RWPE2 (cell line): ENCODE results near the gene MUC5AC.
A peak's percentile ranks its signal among the peaks of the same experiment; 100 is the strongest.
"Not testable (repeated sequence)": the region's sequence is repeated elsewhere in the genome, so short reads cannot be mapped to it uniquely, and the experiment has no call there.

Source experiments
- ATAC-seq: fragments of 200-7000 bp; cut with Tn5 transposase; 3 replicates; pipeline ENCODE4 v1.9.1; 2021; ENCODE audit warnings: low read depth
- DNase-seq: peaks from one replicate; pipeline ENCODE4 v3.0.0-alpha.2; 2020; ENCODE audit warnings: low spot score
- H3K27ac ChIP-seq: fragments of 450-650 bp; 2 replicates; pipeline ENCODE4 v1.5.1; 2017; ENCODE audit warnings: mild to moderate bottlenecking; ENCODE audit not compliant: poor library complexity, severe bottlenecking
- H3K27me3 ChIP-seq: fragments of 250-450 bp; sonication (Bioruptor Pico); 2 replicates; pipeline ENCODE4 v1.5.1; 2021; ENCODE audit warnings: mild to moderate bottlenecking, moderate library complexity; ENCODE audit not compliant: insufficient read depth, poor library complexity, severe bottlenecking
- H3K36me3 ChIP-seq: fragments of 250-450 bp; sonication (Bioruptor Pico); 2 replicates; pipeline ENCODE4 v1.5.1; 2020; ENCODE audit warnings: low read depth, mild to moderate bottlenecking, moderate library complexity
- H3K4me1 ChIP-seq: fragments of 250-450 bp; sonication (Bioruptor Pico); 2 replicates; pipeline ENCODE4 v1.5.1; 2021; ENCODE audit warnings: mild to moderate bottlenecking, moderate library complexity; ENCODE audit not compliant: insufficient read depth, poor library complexity, severe bottlenecking
- H3K4me3 ChIP-seq: fragments of 250-450 bp; sonication (Bioruptor Pico); 2 replicates; pipeline ENCODE4 v1.5.1; 2021; ENCODE audit warnings: mild to moderate bottlenecking, moderate library complexity; ENCODE audit not compliant: severe bottlenecking
- H3K9me3 ChIP-seq: fragments of 250-450 bp; sonication (Bioruptor Pico); 2 replicates; pipeline ENCODE4 v1.5.1; 2021; ENCODE audit warnings: mild to moderate bottlenecking, moderate library complexity; ENCODE audit not compliant: severe bottlenecking
- TF ChIP-seq, protein P1 (sequence below): fragments of 450-650 bp; IDR thresholded peaks from one replicate; pipeline ENCODE4 v1.5.1; 2017; ENCODE audit warnings: mild to moderate bottlenecking, moderate library complexity; ENCODE audit not compliant: poor library complexity, severe bottlenecking

The MUC5AC gene

GRCh38 chr11:1163321-1163910 is 5.7 kb downstream of the MUC5AC start:
- Histone ChIP-seq H3K4me3 (no peak overlapping the region), H3K9me3 (no peaks in the 10 kb centered on the region), H3K4me1 (no peaks in the 10 kb centered on the region), H3K27me3 (no peaks in the 10 kb centered on the region), H3K36me3 (no peaks in the 10 kb centered on the region), H3K27ac (no peak overlapping the region)
- DNase-seq (no peak), ATAC-seq (peak; percentile 20; the same call in 1 of the 3 replicates)
- TF ChIP-seq, protein P1, sequence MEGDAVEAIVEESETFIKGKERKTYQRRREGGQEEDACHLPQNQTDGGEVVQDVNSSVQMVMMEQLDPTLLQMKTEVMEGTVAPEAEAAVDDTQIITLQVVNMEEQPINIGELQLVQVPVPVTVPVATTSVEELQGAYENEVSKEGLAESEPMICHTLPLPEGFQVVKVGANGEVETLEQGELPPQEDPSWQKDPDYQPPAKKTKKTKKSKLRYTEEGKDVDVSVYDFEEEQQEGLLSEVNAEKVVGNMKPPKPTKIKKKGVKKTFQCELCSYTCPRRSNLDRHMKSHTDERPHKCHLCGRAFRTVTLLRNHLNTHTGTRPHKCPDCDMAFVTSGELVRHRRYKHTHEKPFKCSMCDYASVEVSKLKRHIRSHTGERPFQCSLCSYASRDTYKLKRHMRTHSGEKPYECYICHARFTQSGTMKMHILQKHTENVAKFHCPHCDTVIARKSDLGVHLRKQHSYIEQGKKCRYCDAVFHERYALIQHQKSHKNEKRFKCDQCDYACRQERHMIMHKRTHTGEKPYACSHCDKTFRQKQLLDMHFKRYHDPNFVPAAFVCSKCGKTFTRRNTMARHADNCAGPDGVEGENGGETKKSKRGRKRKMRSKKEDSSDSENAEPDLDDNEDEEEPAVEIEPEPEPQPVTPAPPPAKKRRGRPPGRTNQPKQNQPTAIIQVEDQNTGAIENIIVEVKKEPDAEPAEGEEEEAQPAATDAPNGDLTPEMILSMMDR: no peak

- ATAC-seq (no peak), DNase-seq (peak; percentile 55)
- no peaks in the 10 kb centered on the region for H3K36me3 ChIP-seq
- H3K9me3 ChIP-seq: no peaks in the 10 kb centered on the region
- no peaks in the 10 kb centered on the region for H3K4me1 ChIP-seq
- TF ChIP-seq, protein P1: no peak
- no peak overlapping the region for H3K4me3 ChIP-seq
- no peaks in the 10 kb centered on the region for H3K27me3 ChIP-seq
- no peak overlapping the region for H3K27ac ChIP-seq
Observed at GRCh38 chr11:1163911-1164735, 6.4 kb downstream of the MUC5AC start.

- H3K4me1 ChIP-seq, H3K9me3 ChIP-seq, H3K27ac ChIP-seq, ATAC-seq, H3K4me3 ChIP-seq, H3K36me3 ChIP-seq, H3K27me3 ChIP-seq, DNase-seq: not testable (repeated sequence)
Observed at GRCh38 chr11:1164779-1165255, 7.1 kb downstream of the MUC5AC start.

DNA sequence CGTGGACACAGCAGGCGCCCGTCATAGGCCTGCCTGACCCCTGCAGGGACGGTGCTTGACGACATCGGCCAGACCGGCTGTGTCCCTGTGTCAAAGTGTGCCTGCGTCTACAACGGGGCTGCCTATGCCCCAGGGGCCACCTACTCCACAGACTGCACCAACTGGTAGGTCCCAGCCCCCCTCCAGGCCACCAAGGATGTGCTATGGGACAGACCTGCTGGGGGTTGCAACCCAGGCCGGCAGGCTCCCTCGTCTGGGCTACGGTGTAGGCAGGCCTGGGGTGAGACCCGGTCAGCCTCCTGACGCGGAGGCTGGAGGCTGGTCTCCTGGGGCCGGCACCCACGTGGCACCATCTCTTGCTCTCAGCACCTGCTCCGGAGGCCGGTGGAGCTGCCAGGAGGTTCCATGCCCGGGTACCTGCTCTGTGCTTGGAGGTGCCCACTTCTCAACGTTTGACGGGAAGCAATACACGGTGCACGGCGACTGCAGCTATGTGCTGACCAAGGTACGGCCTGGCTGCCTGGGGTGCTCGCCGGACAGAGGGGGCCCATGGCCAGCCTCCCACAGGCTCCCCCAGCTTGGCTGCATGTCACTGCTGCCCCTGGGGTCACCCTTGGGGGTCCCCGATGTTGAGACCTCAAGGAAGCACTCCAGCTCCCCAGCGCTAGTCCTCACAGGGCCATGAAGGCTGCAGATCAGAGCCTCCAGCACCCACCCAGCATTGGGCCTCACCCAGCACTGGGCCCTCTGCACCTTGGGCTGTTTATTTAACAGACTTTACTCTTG is 7.7 kb downstream of the MUC5AC start:
- H3K9me3 ChIP-seq: no peaks in the 10 kb centered on the region
- H3K27me3 ChIP-seq: no peaks in the 10 kb centered on the region
- TF ChIP-seq, protein P1: no peak
- ATAC-seq (no peak), DNase-seq (peak; percentile 60)
- no peaks in the 10 kb centered on the region for H3K4me1 ChIP-seq
- no peak overlapping the region for H3K4me3 ChIP-seq
- H3K27ac ChIP-seq: no peak overlapping the region
- H3K36me3 ChIP-seq: no peaks in the 10 kb centered on the region

DNA sequence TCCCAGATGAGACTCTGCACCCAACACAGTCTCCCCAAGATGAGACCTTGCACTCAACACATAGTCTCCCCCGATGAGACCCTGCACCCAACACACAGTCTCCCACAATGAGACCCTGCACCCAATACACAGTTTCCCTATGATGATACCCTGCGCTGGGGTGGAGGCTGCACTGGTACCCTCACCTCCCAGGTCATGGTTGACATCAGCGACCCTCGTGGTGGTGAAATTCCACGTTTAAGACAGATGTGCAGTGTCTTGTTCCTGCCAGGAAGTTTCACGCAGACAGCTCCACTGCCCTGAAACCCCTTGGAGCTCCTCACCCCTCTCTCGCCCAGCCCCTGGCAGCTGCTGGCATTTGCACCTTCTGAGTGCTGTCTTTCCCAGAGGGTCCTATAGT is 9.5 kb downstream of the MUC5AC start:
- no peak overlapping the region for H3K27ac ChIP-seq
- TF ChIP-seq, protein P1: no peak
- ATAC-seq (no peak), DNase-seq (no peak)
- H3K36me3 ChIP-seq: no peaks in the 10 kb centered on the region
- H3K4me1 ChIP-seq: no peaks in the 10 kb centered on the region
- H3K4me3 ChIP-seq: no peak overlapping the region
- H3K9me3 ChIP-seq: no peaks in the 10 kb centered on the region
- no peaks in the 10 kb centered on the region for H3K27me3 ChIP-seq
